HEK293T (cell line): ENCODE data around the gene SLC8B1.

Experiments used
- CTCF ChIA-PET: fragments of 350-600 bp; formaldehyde crosslinking; extraction: SDS; loops from one replicate; lab custom pipeline; 2021; ENCODE audit warnings: antibody characterized with exemption, inconsistent platforms; lab: Yijun Ruan, JAX
- POLR2A ChIA-PET: fragments of 350-600 bp; formaldehyde crosslinking; extraction: SDS; loops from one replicate; lab custom pipeline; 2020; ENCODE audit warnings: antibody characterized with exemption, inconsistent platforms; lab: Yijun Ruan, JAX
- DNase-seq: peaks from one replicate; pipeline ENCODE4 v3.0.0; 2012; ENCODE audit warnings: mixed read lengths; ENCODE audit errors: extremely low spot score
- ARNT ChIP-seq: fragments of 450-650 bp; IDR thresholded peaks from 2 replicates; pipeline ENCODE4 v1.6.1; 2017; ENCODE audit warnings: mild to moderate bottlenecking
- BHLHE40 ChIP-seq: fragments of 450-650 bp; IDR thresholded peaks from 2 replicates; pipeline ENCODE4 v1.6.1; 2016; ENCODE audit warnings: mild to moderate bottlenecking, moderate library complexity, borderline replicate concordance
- CTBP1 ChIP-seq: fragments of 450-650 bp; IDR thresholded peaks from 2 replicates; pipeline ENCODE4 v1.6.1; 2016; ENCODE audit warnings: borderline replicate concordance
- ELF4 ChIP-seq: fragments of 450-650 bp; IDR thresholded peaks from 2 replicates; pipeline ENCODE4 v1.6.1; 2017; ENCODE audit warnings: antibody characterized with exemption
- FOXA1 ChIP-seq: fragments of 450-650 bp; IDR thresholded peaks from 2 replicates; pipeline ENCODE4 v1.6.1; 2016; ENCODE audit warnings: mild to moderate bottlenecking
- FOXK2 ChIP-seq: fragments of 450-650 bp; IDR thresholded peaks from 2 replicates; pipeline ENCODE4 v1.6.1; 2016; ENCODE audit warnings: mild to moderate bottlenecking
- FOXM1 ChIP-seq: fragments of 450-650 bp; IDR thresholded peaks from 2 replicates; pipeline ENCODE4 v1.6.1; 2017; ENCODE audit warnings: mild to moderate bottlenecking, borderline replicate concordance
- HDGF ChIP-seq: fragments of 450-650 bp; IDR thresholded peaks from 2 replicates; pipeline ENCODE4 v1.6.1; 2017; ENCODE audit warnings: antibody characterized with exemption, borderline replicate concordance
- L3MBTL2 ChIP-seq: fragments of 450-650 bp; conservative IDR thresholded peaks from 2 replicates; pipeline ENCODE4 v1.6.1; 2016; ENCODE audit warnings: mild to moderate bottlenecking
- LEF1 ChIP-seq: fragments of 450-650 bp; IDR thresholded peaks from 2 replicates; pipeline ENCODE4 v1.6.1; 2017; ENCODE audit warnings: mild to moderate bottlenecking, borderline replicate concordance
- NFRKB ChIP-seq: fragments of 450-650 bp; IDR thresholded peaks from 2 replicates; pipeline ENCODE4 v1.6.1; 2016; ENCODE audit warnings: mild to moderate bottlenecking, moderate library complexity
- SP1 ChIP-seq: fragments of 450-650 bp; IDR thresholded peaks from 2 replicates; pipeline ENCODE4 v1.6.1; 2017
- SUZ12 ChIP-seq: fragments of 450-650 bp; IDR thresholded peaks from 2 replicates; pipeline ENCODE4 v1.6.1; 2016; ENCODE audit warnings: mild to moderate bottlenecking
- TARDBP ChIP-seq: fragments of 450-650 bp; IDR thresholded peaks from 2 replicates; pipeline ENCODE4 v1.6.1; 2016
- ZNF384 ChIP-seq: fragments of 450-650 bp; IDR thresholded peaks from 2 replicates; pipeline ENCODE4 v1.6.1; 2016
- TF ChIP-seq, protein P1 (sequence below): fragments of 450-650 bp; IDR thresholded peaks from 2 replicates; pipeline ENCODE4 v1.6.1; 2016

Gene SLC8B1

DNA sequence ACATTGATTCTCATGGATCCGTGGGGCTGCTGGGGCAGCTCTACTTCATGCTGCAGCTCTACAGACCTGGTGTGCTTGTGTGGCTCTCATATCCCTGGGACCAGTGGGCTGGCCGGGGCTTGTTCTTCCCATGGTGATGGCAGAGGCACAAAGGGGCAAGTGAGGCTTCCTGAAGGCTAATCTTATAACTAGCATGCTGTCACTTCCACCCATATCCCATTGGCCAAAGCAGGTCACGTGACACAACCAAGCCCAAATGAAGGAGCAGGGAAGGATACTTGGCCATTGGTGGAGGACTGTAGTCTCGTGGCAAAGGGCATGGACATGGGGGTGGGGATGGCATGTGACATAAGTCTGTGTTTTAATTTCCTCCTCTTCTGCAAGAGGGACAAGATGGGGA, 33.4 kb upstream of the SLC8B1 start:
- TF ChIP-seq SUZ12, result no peak
- TF ChIP-seq HDGF, result no peak
- TF ChIP-seq, protein P1, sequence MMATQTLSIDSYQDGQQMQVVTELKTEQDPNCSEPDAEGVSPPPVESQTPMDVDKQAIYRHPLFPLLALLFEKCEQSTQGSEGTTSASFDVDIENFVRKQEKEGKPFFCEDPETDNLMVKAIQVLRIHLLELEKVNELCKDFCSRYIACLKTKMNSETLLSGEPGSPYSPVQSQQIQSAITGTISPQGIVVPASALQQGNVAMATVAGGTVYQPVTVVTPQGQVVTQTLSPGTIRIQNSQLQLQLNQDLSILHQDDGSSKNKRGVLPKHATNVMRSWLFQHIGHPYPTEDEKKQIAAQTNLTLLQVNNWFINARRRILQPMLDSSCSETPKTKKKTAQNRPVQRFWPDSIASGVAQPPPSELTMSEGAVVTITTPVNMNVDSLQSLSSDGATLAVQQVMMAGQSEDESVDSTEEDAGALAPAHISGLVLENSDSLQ, result no peak
- no peak for TF ChIP-seq TARDBP
- TF ChIP-seq LEF1, result no peak
- TF ChIP-seq CTBP1, result no peak
- no peak for TF ChIP-seq FOXM1
- CTCF ChIA-PET, result no interaction called here
- no peak for DNase-seq
- POLR2A ChIA-PET, result interaction anchor here (1.0 kb wide), 1 partner anchor 10 kb away, joined by 3 read pairs; the partner anchor contains the start of gene PLBD2

DNA sequence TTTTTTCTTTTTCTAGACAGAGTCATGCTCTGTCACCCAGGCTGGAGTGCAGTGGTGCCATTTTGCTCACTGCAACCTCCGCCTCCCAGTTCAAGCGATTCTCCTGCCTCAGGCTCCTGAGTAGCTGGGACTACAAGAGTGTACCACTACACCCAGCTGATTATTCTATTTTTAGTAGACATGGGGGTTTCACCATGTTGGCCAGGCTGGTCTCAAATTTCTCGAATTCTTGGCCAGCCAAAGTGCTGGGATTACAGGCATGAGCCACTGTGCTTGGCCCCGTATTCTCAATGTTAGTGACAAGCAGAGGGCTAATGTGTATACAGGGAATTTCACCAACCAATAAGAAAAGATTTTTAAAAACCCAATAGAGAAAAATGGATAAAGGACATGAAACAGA, 31.9 kb upstream of the SLC8B1 start:
- TF ChIP-seq FOXA1 (no peak), L3MBTL2 (no peak), FOXM1 (no peak), LEF1 (no peak), SP1 (no peak), SUZ12 (no peak), TARDBP (no peak), CTBP1 (no peak), FOXK2 (no peak), ZNF384 (no peak), ELF4 (no peak), HDGF (no peak), ARNT (no peak), NFRKB (no peak)
- TF ChIP-seq, protein P1, result no peak
- CTCF ChIA-PET, result no interaction called here
- POLR2A ChIA-PET, result no interaction called here
- no peak for DNase-seq

DNA sequence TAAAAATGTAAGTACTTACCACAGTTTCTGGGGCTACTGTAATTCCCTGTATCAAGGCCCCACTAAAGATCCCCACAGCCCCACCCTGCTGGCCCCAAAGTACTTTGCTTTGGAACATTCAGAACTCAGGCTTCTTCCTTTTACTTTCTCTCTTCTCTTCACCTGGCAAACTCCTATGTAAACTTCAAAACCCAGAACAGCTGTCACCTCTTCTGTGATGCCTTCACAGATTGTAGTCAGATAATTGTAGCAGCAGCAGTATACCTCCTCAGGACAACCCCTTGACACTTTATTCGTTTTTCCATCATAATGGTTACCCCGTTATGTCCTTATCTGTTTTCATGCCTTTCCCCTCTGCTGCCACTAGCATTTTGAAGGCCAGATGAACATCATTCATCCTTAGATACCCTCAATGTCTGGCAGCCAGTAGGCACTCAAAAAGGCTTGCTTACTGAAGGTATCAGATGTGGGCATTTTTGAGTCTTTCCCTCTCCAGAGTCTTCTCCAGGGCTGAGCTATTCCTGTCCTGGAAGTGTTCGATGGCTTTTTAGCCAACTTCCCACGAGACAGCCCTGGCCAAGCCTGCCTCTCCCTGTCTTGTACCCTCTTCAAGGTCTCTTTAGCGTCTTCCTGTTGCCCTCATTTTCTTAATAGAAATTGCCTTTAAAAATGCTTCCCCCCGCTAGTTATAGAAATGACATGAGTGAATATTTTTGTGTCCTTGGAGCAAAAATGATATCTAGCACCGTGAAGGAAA, 30.9 kb upstream of the SLC8B1 start:
- TF ChIP-seq, protein P1, result no peak
- TF ChIP-seq BHLHE40 (no peak), CTBP1 (no peak), SUZ12 (no peak), TARDBP (no peak), HDGF (no peak), ARNT (no peak), FOXA1 (no peak)
- DNase-seq, result no peak
- ChIA-PET POLR2A (no interaction called here), CTCF (no interaction called here)

DNA sequence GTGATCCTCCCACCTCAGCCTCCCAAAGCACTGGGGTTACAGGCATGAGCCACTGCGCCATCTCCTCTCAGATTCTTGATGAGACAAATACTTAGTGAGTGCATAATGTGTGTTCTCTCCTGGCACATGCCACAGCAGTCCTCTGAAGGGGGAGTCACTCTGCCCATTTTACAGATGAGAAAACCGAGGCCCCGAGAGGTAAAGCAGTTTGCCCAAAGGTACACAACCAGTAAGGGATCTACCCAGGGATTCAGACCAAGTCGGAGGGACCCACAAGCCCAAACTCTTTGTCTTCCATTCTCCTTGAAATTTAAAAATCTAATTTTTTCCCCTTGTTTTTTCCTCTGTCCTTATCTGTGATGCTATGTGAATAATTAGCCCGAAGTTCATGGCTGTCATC, 29.8 kb upstream of the SLC8B1 start:
- TF ChIP-seq FOXA1, result no peak
- TF ChIP-seq SP1, result no peak
- no peak for TF ChIP-seq ELF4
- TF ChIP-seq, protein P1, result no peak
- TF ChIP-seq ARNT, result no peak
- TF ChIP-seq FOXK2, result no peak
- CTCF ChIA-PET, result no interaction called here
- POLR2A ChIA-PET, result no interaction called here
- no peak for DNase-seq

DNA sequence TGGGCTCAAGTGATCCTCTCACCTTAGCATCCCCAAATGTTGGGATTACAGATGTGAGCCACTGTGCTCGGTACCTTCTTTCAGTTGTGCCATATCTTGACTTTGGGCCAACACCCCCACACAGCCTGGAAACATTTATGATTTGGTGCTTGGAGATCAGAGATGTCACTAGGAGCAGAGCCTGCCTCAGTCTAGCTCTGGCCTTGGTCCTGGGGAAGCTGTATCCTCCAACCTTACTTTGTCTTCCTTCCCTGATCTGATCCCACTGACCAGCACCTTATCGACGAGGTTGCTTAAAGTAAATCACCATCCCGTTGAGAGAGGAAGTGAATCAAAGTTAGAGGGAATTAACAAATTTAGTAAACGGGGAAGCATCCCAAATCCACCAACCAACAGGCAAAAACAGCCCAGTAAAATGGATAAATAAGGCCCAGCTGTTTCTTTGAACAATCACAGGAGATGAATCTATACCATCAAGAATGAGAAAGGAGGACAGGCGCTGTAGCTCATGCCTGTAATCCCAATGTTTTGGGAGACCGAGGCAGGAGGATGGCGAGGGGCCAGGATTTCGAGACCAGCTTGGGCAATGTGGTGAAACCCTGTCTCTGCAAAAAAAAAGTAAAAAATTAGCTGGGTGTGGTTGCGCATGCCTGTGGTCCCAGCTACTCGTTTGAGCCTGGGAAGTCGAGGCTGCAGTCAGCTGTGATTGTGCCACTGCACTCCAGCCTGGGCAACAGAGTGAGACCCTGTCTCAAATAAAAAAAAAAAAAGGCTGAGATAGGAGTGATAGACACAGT, 26.9 kb upstream of the SLC8B1 start:
- no peak for DNase-seq
- POLR2A ChIA-PET, result no interaction called here
- CTCF ChIA-PET, result no interaction called here
- TF ChIP-seq NFRKB, result no peak

DNA sequence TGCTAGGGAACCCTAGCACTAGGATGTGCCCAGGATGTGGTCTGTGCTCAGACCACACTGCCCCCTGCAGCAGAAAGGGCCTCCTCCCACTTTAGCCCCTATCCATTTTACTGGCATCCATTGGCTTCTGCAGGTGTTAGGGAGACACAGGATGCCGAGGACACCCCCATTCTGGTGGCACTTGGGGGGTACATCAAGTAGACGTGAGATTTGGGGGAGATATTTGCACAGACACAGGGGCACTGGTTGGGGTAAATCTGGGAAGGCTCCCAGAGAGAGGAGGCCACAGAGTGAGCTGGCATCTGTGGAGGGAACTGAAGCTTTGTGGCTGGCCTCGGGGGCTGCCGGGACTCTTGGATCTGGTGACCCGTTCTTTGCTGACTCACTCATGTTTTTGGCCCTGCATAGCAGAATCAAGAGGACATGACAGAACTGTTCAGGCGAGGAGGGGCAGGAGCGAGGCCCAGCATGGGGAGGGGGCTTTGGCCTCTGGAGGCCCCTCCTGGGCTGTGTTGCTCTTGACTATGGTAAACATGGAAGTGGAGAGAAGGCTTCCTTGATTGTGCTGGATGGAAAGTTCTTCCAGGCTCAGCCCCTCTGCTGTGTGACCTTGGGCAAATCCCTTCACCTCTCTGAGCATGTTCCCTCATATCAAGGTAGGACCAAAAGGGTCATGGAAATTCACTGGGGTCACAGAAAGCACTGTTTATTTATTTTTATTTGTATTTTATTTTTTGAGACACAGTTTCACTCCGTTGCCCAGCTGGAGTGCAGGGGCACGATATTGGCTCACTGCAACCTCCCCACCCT, 25.2 kb upstream of the SLC8B1 start:
- no peak for DNase-seq
- CTCF ChIA-PET, result no interaction called here
- TF ChIP-seq FOXA1, result no peak
- no peak for TF ChIP-seq NFRKB
- no peak for TF ChIP-seq FOXM1
- no peak for TF ChIP-seq ELF4
- no peak for TF ChIP-seq ARNT
- TF ChIP-seq SP1, result no peak
- TF ChIP-seq, protein P1, result no peak
- TF ChIP-seq CTBP1, result no peak
- TF ChIP-seq BHLHE40, result no peak
- no peak for TF ChIP-seq SUZ12
- TF ChIP-seq FOXK2, result no peak
- TF ChIP-seq LEF1, result no peak
- TF ChIP-seq TARDBP, result no peak
- TF ChIP-seq L3MBTL2, result no peak
- no peak for TF ChIP-seq ZNF384
- TF ChIP-seq HDGF, result no peak
- POLR2A ChIA-PET, result interaction anchor here (1.1 to 1.5 kb wide), 2 partner anchors 25 to 63 kb away, joined by 3 read pairs; partner anchors contain the start of gene SLC8B1
